PC-9 (cell line): Measurements from ENCODE around the gene SIRT3.

Experiments used
- EZH2 ChIP-seq: fragments of 200-600 bp; sonication (generic); IDR thresholded peaks from 2 replicates; pipeline ENCODE4 v1.8.0; 2017; ENCODE audit warnings: antibody characterized with exemption, low read depth
- TF ChIP-seq, protein P1 (sequence below): fragments of 200-600 bp; sonication (generic); conservative IDR thresholded peaks from 2 replicates; pipeline ENCODE4 v1.6.1; 2017; ENCODE audit warnings: mixed run types, antibody characterized with exemption, mild to moderate bottlenecking, moderate library complexity

DNA sequence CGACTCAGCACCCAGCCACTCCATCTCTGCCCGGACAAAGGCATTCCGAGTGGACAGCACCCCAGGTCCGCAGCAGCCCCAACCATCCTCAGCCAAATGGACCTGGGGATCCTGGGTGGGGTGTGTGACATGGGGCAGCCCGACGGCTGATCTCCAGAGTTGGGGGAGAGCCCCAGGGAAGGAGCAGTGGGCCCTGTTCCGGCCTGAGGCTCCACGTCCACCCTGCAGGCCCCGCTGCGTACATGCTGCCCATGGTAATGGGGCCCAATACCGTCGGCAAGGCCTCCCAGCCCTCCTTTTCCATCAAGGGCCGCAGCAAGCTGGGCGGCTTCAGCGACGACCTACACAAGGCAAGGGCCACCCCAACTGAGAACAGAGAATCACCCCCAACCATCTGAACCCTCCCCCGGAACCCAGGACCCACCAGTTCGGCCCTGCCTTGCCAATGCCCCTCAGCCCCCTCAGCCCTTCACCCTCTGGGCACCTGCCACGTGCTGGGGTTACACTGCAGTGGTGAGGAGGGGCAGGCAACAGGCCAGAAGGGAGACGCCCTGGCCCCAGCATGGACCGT, 37.8 kb downstream of the SIRT3 start:
- TF ChIP-seq EZH2: no peak
- TF ChIP-seq, protein P1, sequence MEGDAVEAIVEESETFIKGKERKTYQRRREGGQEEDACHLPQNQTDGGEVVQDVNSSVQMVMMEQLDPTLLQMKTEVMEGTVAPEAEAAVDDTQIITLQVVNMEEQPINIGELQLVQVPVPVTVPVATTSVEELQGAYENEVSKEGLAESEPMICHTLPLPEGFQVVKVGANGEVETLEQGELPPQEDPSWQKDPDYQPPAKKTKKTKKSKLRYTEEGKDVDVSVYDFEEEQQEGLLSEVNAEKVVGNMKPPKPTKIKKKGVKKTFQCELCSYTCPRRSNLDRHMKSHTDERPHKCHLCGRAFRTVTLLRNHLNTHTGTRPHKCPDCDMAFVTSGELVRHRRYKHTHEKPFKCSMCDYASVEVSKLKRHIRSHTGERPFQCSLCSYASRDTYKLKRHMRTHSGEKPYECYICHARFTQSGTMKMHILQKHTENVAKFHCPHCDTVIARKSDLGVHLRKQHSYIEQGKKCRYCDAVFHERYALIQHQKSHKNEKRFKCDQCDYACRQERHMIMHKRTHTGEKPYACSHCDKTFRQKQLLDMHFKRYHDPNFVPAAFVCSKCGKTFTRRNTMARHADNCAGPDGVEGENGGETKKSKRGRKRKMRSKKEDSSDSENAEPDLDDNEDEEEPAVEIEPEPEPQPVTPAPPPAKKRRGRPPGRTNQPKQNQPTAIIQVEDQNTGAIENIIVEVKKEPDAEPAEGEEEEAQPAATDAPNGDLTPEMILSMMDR: no peak
